Colonic mucosa (tissue), 4 donors: ENCODE measurements around the gene HNRNPUL2. TPM values are rescaled to one million over a fixed set of nuclear protein-coding genes. Genes with fewer than 3 reads are reported as not detected.

Experiments
- DNase-seq: peaks from one replicate; pipeline ENCODE4 v3.0.0-alpha.2; 2020
- H3K27ac ChIP-seq: fragments of 200-600 bp; one replicate; pipeline ENCODE4 v1.8.0; 2021
- H3K27me3 ChIP-seq: fragments of 200-600 bp; one replicate; pipeline ENCODE4 v1.8.0; 2021
- H3K36me3 ChIP-seq: fragments of 200-600 bp; one replicate; pipeline ENCODE4 v1.8.0; 2021
- H3K4me1 ChIP-seq: fragments of 200-600 bp; one replicate; pipeline ENCODE4 v1.8.0; 2021; ENCODE audit warnings: mild to moderate bottlenecking
- H3K4me3 ChIP-seq: fragments of 200-600 bp; one replicate; pipeline ENCODE4 v1.8.0; 2021
- H3K9ac ChIP-seq, 2 donors: one replicate each; pipeline ENCODE4 v1.7.0; 2013; ENCODE audit warnings: control low read depth in 2 of 2, low read depth in 2 of 2, low read length in 2 of 2
- H3K9me3 ChIP-seq: fragments of 200-600 bp; one replicate; pipeline ENCODE4 v1.8.0; 2021
- intact Hi-C: fragments of 100-400 bp; cut with DNase I; formaldehyde crosslinking; loops from one replicate; pipeline ENCODE4 v1.14.1; 2022
- total RNA-seq, 2 donors: library from RNA; stranded (reverse); fragmentation: NEBNext Ultra II Directional in 1 of 2; extraction: Animal tissue kit (Norgen Biotek cat#: 25700) in 1 of 2; gene quantifications; one replicate each; pipeline ENCODE4 v1.2.1, GENCODE V29; 2021
- TF ChIP-seq, protein P1 (sequence below): fragments of 200-600 bp; IDR thresholded peaks from one replicate; pipeline ENCODE4 v1.8.0; 2022; ENCODE audit warnings: antibody characterized with exemption, mild to moderate bottlenecking
- donor health status: healthy.
- donor health status: DM: no; HTN: no; CAD: no.
- donor health status: DM: no; HTN: no; CAD: no.

Gene HNRNPUL2
- total RNA-seq, 2 donors from 2014 or later = 50.5 to 59.3 TPM

DNA sequence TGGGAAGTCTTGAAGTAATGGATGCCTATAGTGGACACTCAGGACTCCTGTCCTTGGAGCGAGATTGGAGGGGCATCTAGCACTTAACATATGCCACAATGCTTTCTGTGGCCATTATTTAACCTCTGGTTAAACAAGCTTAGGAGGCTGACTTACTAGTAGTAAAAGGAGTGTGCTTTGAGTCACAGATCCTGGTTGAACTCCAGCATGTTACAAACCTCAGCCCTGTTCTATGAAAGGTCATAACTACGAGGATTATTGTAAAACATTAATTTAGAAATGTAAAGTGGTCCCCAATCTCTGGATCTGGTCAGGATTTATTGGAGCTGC, 54.1 kb downstream of the HNRNPUL2 start:
- intact Hi-C loops = no loop called here
- H3K27ac ChIP-seq = no peak overlapping the region
- peaks cover 23% of the 10 kb centered on the region for H3K4me1 ChIP-seq

DNA sequence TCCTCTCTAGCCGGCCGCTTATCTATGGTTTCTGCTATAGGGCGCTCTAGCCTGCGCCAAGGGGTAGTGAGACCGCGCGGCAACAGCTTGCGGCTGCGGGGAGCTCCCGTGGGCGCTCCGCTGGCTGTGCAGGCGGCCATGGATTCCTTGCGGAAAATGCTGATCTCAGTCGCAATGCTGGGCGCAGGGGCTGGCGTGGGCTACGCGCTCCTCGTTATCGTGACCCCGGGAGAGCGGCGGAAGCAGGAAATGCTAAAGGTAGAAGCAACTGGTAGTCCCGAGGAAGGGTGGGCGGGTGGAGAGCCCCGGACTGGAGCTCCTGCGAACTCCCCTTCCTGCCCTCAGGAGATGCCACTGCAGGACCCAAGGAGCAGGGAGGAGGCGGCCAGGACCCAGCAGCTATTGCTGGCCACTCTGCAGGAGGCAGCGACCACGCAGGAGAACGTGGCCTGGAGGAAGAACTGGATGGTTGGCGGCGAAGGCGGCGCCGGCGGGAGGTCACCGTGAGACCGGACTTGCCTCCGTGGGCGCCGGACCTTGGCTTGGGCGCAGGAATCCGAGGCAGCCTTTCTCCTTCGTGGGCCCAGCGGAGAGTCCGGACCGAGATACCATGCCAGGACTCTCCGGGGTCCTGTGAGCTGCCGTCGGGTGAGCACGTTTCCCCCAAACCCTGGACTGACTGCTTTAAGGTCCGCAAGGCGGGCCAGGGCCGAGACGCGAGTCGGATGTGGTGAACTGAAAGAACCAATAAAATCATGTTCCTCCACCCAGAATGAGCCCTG, 55.5 kb downstream of the HNRNPUL2 start, which contains the start of the genes LBHD1 and UQCC3:
Gene LBHD1, minus strand, starts transcription at position 660 of the 782 bp plus-strand sequence. CDS start 2,236 bp downstream, outside the sequence.
Gene UQCC3, plus strand, starts transcription at position 66 of the 782 bp plus-strand sequence. Its CDS starts 73 bp downstream, at position 139.
- Histone ChIP-seq H3K9ac (peak within 1 kb of the TSS; percentile 96 to 99), H3K36me3 (no peaks in the 10 kb centered on the region), H3K4me1 (peaks cover 21% of the 10 kb centered on the region), H3K27me3 (no peaks in the 10 kb centered on the region), H3K4me3 (peak within 1 kb of the TSS; percentile 57), H3K9me3 (no peaks in the 10 kb centered on the region), H3K27ac (peak within 1 kb of the TSS; percentile 81)
- peak; percentile 88 for DNase-seq
- TF ChIP-seq, protein P1, sequence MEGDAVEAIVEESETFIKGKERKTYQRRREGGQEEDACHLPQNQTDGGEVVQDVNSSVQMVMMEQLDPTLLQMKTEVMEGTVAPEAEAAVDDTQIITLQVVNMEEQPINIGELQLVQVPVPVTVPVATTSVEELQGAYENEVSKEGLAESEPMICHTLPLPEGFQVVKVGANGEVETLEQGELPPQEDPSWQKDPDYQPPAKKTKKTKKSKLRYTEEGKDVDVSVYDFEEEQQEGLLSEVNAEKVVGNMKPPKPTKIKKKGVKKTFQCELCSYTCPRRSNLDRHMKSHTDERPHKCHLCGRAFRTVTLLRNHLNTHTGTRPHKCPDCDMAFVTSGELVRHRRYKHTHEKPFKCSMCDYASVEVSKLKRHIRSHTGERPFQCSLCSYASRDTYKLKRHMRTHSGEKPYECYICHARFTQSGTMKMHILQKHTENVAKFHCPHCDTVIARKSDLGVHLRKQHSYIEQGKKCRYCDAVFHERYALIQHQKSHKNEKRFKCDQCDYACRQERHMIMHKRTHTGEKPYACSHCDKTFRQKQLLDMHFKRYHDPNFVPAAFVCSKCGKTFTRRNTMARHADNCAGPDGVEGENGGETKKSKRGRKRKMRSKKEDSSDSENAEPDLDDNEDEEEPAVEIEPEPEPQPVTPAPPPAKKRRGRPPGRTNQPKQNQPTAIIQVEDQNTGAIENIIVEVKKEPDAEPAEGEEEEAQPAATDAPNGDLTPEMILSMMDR = no peak
- intact Hi-C loops = no loop called here

More for the DNA sequence above, 54.1 kb downstream of the HNRNPUL2 start:
- no peaks in the 10 kb centered on the region for H3K27me3 ChIP-seq
- peak overlapping the region in 1 of 2 donors; percentile 99 for H3K9ac ChIP-seq
- no peak overlapping the region for H3K4me3 ChIP-seq
- no peak for DNase-seq
- H3K9me3 ChIP-seq = no peaks in the 10 kb centered on the region
- H3K36me3 ChIP-seq = no peaks in the 10 kb centered on the region
- TF ChIP-seq, protein P1 = no peak

DNA sequence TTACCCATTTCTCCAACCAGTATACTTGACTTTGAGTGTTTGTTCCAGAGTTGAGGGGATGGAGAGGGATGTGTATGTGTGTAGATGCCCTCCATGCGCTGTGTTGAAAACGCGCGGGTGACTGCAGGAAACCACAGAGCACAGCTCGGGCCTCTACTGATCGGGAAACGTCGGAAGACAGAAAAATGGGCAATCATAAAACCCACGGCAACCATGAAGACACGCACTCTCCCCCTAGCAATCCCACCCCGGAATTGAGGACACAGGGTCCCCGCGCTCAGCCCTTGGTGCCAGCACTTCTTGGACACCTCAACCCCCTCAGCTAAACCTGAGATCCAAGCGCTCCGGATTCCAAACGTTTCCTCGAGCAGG, 56.0 kb downstream of the HNRNPUL2 start:
- TF ChIP-seq, protein P1 = no peak
- H3K4me1 ChIP-seq = peaks cover 27% of the 10 kb centered on the region
- no peaks in the 10 kb centered on the region for H3K27me3 ChIP-seq
- DNase-seq = no peak
- no peaks in the 10 kb centered on the region for H3K9me3 ChIP-seq
- no peaks in the 10 kb centered on the region for H3K36me3 ChIP-seq
- peak overlapping the region; percentile 96 to 99 for H3K9ac ChIP-seq
- H3K27ac ChIP-seq = peak overlapping the region; percentile 81
- peak overlapping the region; percentile 57 for H3K4me3 ChIP-seq
- intact Hi-C loops = no loop called here

DNA sequence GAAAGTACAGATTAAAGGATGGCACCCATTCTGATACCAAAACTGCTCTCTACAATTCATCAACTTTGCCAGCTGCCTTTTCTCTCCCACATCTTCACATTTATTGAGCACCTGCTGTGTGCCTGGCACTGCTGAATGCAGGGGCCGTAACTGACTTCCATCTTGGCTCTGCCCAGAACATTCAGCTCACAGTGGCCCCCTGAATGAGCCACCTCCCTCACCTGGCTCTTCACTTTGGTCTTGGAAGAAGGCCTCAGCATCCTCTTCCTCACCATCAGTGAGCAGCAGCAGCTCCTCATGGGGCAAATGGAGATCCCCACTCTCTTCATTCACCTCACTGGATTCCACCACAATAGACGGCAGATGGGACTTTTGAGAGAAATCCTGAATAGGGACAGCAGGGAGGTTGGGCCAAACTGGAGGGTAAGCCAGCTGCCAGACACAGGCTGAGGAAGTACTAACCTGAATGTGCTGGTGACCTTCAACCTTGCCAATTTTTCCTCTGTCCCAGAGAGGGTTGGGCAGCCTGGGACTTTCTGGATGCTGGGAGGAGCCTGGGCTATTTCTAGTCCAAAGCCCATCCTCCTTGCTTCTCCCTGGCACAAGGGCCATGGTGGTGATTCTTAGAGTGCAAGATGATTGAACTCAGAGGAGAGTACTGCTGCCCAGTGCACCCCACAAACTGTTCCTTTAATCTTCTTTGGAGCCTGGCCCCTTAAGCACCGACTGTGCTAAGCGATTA, 57.7 kb downstream of the HNRNPUL2 start:
- no peaks in the 10 kb centered on the region for H3K36me3 ChIP-seq
- peak overlapping the region; percentile 3 to 55 for H3K9ac ChIP-seq
- H3K27ac ChIP-seq = peak overlapping the region; percentile 81
- peak; percentile 81 for DNase-seq
- no peaks in the 10 kb centered on the region for H3K9me3 ChIP-seq
- intact Hi-C loops = no loop called here
- H3K4me1 ChIP-seq = peaks cover 28% of the 10 kb centered on the region
- TF ChIP-seq, protein P1 = no peak
- no peaks in the 10 kb centered on the region for H3K27me3 ChIP-seq
- no peak overlapping the region for H3K4me3 ChIP-seq

DNA sequence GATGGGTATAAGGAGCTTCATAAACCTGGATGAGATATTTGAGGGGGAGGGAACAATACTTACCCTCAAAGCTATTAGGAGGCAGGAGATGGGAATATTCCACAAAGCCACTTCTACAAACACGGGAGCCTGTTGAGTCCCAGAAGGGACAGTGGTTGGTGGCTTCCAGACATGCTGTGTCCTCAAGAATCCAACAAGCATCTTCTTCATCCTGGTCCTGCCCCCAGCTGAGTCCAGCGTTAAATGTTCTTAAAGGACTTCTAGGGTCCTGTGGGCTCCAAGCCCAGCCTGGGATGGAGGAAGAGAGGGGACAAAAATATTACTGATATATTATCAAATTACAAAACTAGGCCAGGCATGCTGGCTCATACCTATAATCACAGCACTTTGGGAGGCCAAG, 59.8 kb downstream of the HNRNPUL2 start:
- Histone ChIP-seq H3K27me3 (no peaks in the 10 kb centered on the region), H3K27ac (no peak overlapping the region), H3K4me1 (peaks cover 23% of the 10 kb centered on the region), H3K9me3 (no peaks in the 10 kb centered on the region), H3K36me3 (no peaks in the 10 kb centered on the region), H3K9ac (no peak overlapping the region), H3K4me3 (no peak overlapping the region)
- intact Hi-C loops = no loop called here
- no peak for DNase-seq
- TF ChIP-seq, protein P1 = no peak
